Omental fat pad (tissue), 4 donors: ENCODE results near the gene OR8S1. TPM values are rescaled to one million over a fixed set of nuclear protein-coding genes. Genes with fewer than 3 reads are reported as not detected.
"Not testable (repeated sequence)": the region's sequence is repeated elsewhere in the genome, so short reads cannot be mapped to it uniquely, and the experiment has no call there.

ENCODE experiments used
- ATAC-seq: fragments of 150-250 bp; one replicate; pipeline ENCODE4 v1.9.1; 2016; ENCODE audit warnings: mild to moderate bottlenecking, moderate library complexity; ENCODE audit not compliant: low FRiP score
- DNase-seq: peaks from one replicate; pipeline ENCODE4 v3.0.0-alpha.2; 2019; ENCODE audit warnings: low spot score
- total RNA-seq, 4 donors: library from RNA; depleted of rRNA; stranded (reverse); fragments of >200 nt; gene quantifications; one replicate each; pipeline ENCODE4 v1.1.0, GENCODE V29; 2016
- TF ChIP-seq, protein P1 (sequence below), 3 donors: fragments of 450-650 bp; IDR thresholded peaks; one replicate each; pipeline ENCODE4 v1.5.1; 2016 to 2017; ENCODE audit warnings: antibody characterized with exemption in 3 of 3, mild to moderate bottlenecking in 3 of 3, moderate library complexity in 2 of 3

OR8S1 gene
- total RNA-seq, 4 donors from 2014 or later = not detected

DNA sequence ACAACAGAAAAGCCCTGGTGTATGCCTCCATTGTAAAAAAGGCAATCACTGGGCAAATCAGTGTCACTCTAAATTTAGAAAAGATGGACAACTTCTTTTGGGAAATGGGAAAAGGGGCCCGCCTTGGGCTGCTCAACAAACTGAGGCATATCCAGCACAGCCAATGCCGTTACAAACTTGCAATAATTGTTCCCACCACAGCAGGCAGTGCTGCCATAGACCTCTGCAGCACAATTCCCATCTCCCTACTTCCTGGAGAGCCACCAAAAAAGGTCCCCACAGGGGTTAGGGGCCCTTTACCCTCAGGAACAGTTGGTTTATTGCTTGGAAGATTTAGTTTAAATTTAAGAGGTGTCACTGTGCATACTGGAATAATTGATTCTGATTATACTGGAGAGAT, 16.4 kb upstream of the OR8S1 start:
- DNase-seq = no peak
- TF ChIP-seq, protein P1, sequence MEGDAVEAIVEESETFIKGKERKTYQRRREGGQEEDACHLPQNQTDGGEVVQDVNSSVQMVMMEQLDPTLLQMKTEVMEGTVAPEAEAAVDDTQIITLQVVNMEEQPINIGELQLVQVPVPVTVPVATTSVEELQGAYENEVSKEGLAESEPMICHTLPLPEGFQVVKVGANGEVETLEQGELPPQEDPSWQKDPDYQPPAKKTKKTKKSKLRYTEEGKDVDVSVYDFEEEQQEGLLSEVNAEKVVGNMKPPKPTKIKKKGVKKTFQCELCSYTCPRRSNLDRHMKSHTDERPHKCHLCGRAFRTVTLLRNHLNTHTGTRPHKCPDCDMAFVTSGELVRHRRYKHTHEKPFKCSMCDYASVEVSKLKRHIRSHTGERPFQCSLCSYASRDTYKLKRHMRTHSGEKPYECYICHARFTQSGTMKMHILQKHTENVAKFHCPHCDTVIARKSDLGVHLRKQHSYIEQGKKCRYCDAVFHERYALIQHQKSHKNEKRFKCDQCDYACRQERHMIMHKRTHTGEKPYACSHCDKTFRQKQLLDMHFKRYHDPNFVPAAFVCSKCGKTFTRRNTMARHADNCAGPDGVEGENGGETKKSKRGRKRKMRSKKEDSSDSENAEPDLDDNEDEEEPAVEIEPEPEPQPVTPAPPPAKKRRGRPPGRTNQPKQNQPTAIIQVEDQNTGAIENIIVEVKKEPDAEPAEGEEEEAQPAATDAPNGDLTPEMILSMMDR (IDR thresholded peaks at IDR 0.05) = no peak
- ATAC-seq = no peak

DNA sequence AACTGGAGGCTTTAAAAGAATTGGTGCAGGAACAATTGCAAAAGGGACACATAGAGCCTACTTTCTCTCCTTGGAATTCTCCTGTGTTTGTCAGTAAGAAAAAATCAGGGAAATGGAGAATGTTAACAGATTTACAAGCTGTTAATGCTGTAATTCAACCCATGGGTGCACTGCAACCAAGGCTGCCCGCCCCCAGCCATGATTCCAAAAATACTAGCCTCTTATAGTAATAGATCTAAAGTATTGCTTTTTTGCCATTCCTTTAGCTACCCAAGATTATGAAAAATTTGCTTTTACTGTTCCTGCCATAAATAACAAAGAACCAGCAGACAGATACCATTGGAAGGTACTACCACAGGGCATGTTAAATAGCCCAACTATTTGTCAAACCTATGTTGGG, 15.3 kb upstream of the OR8S1 start:
- DNase-seq (no peak), ATAC-seq (no peak)
- TF ChIP-seq, protein P1 (IDR thresholded peaks at IDR 0.05) = no peak

- ATAC-seq (no peak), DNase-seq (no peak)
- TF ChIP-seq, protein P1 (IDR thresholded peaks at IDR 0.05) = no peak
Observed at GRCh38 chr12:48512855-48513254, 12.6 kb upstream of the OR8S1 start.

DNA sequence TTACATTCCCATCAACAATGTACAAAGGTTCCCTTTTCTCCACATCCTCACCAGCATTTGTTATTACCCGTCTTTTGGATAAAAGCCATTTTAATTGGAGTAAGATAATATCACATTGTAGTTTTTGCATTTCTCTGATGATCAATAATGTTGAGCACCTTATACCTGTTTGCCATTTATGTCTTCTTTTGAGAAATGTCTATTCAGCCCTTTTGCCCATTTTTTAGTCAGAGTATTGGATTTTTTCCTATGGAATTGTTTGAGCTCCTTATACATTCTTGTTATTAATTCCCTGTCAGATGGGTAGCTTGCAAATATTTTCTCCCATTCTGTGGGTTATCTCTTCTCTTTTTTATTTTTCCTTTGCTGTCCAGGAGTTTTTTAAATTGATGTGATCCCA, 10.7 kb upstream of the OR8S1 start:
- DNase-seq = no peak
- TF ChIP-seq, protein P1 (IDR thresholded peaks at IDR 0.05) = no peak
- no peak for ATAC-seq

GRCh38 chr12:48520381-48520780, 5.1 kb upstream of the OR8S1 start:
- ATAC-seq = not testable (repeated sequence)

DNA sequence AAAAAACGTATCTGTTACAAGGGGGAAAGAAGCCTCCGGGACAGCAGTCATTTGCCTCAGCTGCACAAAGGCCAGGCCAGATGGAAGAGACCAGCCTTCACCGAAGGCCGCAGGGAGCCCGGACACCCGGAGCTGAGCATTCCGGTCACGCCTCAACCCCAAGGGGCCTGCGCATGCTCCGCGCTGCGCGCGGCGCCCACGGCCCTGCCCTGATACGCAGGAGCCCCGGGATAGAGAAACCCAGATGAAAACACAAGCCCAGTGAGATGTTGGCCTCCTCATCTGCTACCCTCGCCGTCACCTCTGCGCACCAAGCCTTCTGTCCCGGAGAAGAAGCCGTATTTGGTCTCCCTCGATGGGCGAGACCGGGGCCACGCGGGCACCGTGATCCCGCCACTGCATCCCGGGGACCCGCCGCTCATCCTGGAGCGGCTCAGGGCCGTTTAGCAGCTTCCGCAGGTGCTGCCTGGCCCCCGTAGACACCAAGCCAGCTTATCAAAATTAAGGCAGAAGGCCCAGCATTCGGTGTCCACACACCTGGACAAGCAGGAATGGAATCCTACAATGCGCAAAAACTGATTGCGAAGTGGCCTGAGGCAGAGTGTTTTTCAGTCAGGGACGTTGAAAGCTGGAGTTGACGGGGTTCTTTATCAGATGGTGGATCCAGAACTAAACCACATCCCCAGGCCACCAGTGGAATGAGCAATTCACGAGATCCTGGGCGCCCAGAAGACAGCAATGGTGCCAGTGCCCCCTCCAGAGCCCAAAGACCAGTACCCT, 2.6 kb downstream of the OR8S1 start:
- TF ChIP-seq, protein P1 (IDR thresholded peaks at IDR 0.05) = no peak
- DNase-seq (no peak), ATAC-seq (no peak)

More at GRCh38 chr12:48520381-48520780, 5.1 kb upstream of the OR8S1 start:
- DNase-seq = not testable (repeated sequence)

- ATAC-seq (no peak), DNase-seq (no peak)
- TF ChIP-seq, protein P1 (IDR thresholded peaks at IDR 0.05) = no peak
Observed at GRCh38 chr12:48532601-48533000, 7.2 kb downstream of the OR8S1 start.
